Measurements from ENCODE around the gene FGD4. TPM values are rescaled to one million over a fixed set of nuclear protein-coding genes. Genes with fewer than 3 reads are reported as not detected.

FGD4 gene
- total and polyA plus RNA-seq, 2 of the 4 experiments (the other 2 are of a cell fraction): 2.1 to 8.8 TPM

DNA sequence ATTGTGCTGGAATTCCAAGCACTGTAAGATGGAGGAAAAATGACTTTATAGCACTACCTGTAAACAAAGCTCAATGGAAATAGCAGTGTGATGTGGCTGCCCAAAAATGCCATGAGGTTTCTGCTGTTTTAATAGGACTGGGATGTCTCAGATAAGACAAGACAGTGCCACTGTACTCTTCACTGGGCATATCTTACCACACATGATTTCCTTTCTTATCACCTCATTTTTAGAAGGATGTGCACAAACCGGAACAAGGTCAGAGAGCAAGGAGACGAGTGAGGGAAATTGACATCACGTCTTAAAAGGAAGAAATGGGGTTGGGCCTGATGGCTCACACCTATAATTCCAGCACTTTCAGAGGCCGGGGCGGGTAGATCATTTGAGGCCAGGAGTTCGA, 38.4 kb upstream of the FGD4 start:
- Histone ChIP-seq H3K36me3 (ENCODE audit: control insufficient read depth, insufficient read depth, low read length) (peaks cover 3% of the 10 kb centered on the region), H3K27me3 (ENCODE audit: control insufficient read depth, insufficient read depth, low read length) (no peaks in the 10 kb centered on the region), H4K91ac (ENCODE audit: insufficient read depth, low read depth, low read length) (no peak overlapping the region), H3K9me3 (ENCODE audit: control insufficient read depth, insufficient read depth, low read length) (no peaks in the 10 kb centered on the region), H3K4me2 (ENCODE audit: low read depth, low read length) (no peak overlapping the region), H2AK5ac (ENCODE audit: low read depth, low read length) (no peak overlapping the region), H3K4me1 (ENCODE audit: control insufficient read depth, insufficient read depth, low read length) (no peaks in the 10 kb centered on the region), H2AK9ac (replicated peaks; ENCODE audit: low read depth, low read length, poor library complexity) (no peak overlapping the region), H4K20me1 (ENCODE audit: insufficient read depth, low read length) (no peaks in the 10 kb centered on the region), H3K18ac (ENCODE audit: low read depth, low read length) (no peak overlapping the region), H3K56ac (ENCODE audit: extremely low read depth, insufficient read depth, low read length) (no peak overlapping the region), H2BK15ac (ENCODE audit: low read depth, low read length) (no peak overlapping the region), H2BK120ac (ENCODE audit: low read depth, low read length) (no peak overlapping the region), H3K4ac (ENCODE audit: low read depth, low read length) (no peak overlapping the region), H4K8ac (ENCODE audit: low read depth in 2 of 2, low read length in 2 of 2) (no peak overlapping the region), H3K14ac (replicated peaks; ENCODE audit: low read depth, low read length) (no peak overlapping the region), H2AFZ (replicated peaks; ENCODE audit: low read length, poor library complexity) (no peak overlapping the region), H3K27ac (ENCODE audit: insufficient read depth, low read length) (no peak overlapping the region), H2BK20ac (ENCODE audit: low read depth, low read length) (no peak overlapping the region), H3K23ac (ENCODE audit: low read depth, low read length) (no peak overlapping the region), H3K4me3 (ENCODE audit: insufficient read depth, low read depth, low read length) (no peak overlapping the region), H3K9me1 (ENCODE audit: insufficient read depth, low read length) (peaks cover 2% of the 10 kb centered on the region), H4K5ac (ENCODE audit: low read depth, low read length) (no peak overlapping the region), H2BK5ac (ENCODE audit: low read depth, low read length, poor library complexity, severe bottlenecking) (no peak overlapping the region), H3K9ac (ENCODE audit: low read depth, low read length) (no peak overlapping the region), H3K79me1 (ENCODE audit: low read depth in 1 of 2, low read length in 2 of 2) (no peaks in the 10 kb centered on the region)
- no peak for ATAC-seq (ENCODE audit: low read depth)
- intact Hi-C loops (cut with micrococcal nuclease) (loop anchor here (10.0 kb wide), 1 partner anchor 364 kb away; no protein-coding TSS in a partner anchor), dilution Hi-C loops (cut with HindIII; ENCODE audit: low sequenced_read_pairs, unreplicated experiment) (no loop called here), in situ Hi-C loops (cut with MboI; ENCODE audit: low sequenced_read_pairs) (loop anchor here (25.0 kb wide), 1 partner anchor 1651 kb away; the partner anchor contains the start of gene ALG10)
- POLR2A ChIA-PET (ENCODE audit: unreplicated experiment): no interaction called here
- CTCF ChIA-PET: interaction anchor here (0.6 kb wide), 1 partner anchor 105 kb away, joined by 3 read pairs; no protein-coding TSS in a partner anchor
- TF ChIP-seq RAD21 (IDR thresholded peaks at IDR 0.05; ENCODE audit: low read length) (no peak), NFE2L2 (IDR thresholded peaks at IDR 0.05; ENCODE audit: low read depth, low read length) (no peak), MAZ (IDR thresholded peaks at IDR 0.05; ENCODE audit: borderline replicate concordance, low read depth, low read length) (no peak), RCOR1 (IDR thresholded peaks at IDR 0.05; ENCODE audit: insufficient replicate concordance, low read length) (no peak), MAFK (IDR thresholded peaks at IDR 0.05; ENCODE audit: low read depth, low read length) (no peak), MXI1 (IDR thresholded peaks at IDR 0.05; ENCODE audit: borderline replicate concordance, low read depth, low read length) (no peak), FOS (IDR thresholded peaks at IDR 0.05; ENCODE audit: low read depth, low read length) (no peak), CHD1 (IDR thresholded peaks at IDR 0.05; ENCODE audit: low read depth, low read length) (no peak), POLR2A (IDR thresholded peaks at IDR 0.05; ENCODE audit: low read depth, low read length) (no peak), RFX5 (IDR thresholded peaks at IDR 0.05; ENCODE audit: low read depth, low read length) (no peak), BHLHE40 (IDR thresholded peaks at IDR 0.05; ENCODE audit: low read depth, low read length) (no peak), SMC3 (IDR thresholded peaks at IDR 0.05; ENCODE audit: low read depth, low read length) (no peak), CEBPB (IDR thresholded peaks at IDR 0.05; ENCODE audit: low read depth, low read length) (no peak)
- TF ChIP-seq, protein P1, sequence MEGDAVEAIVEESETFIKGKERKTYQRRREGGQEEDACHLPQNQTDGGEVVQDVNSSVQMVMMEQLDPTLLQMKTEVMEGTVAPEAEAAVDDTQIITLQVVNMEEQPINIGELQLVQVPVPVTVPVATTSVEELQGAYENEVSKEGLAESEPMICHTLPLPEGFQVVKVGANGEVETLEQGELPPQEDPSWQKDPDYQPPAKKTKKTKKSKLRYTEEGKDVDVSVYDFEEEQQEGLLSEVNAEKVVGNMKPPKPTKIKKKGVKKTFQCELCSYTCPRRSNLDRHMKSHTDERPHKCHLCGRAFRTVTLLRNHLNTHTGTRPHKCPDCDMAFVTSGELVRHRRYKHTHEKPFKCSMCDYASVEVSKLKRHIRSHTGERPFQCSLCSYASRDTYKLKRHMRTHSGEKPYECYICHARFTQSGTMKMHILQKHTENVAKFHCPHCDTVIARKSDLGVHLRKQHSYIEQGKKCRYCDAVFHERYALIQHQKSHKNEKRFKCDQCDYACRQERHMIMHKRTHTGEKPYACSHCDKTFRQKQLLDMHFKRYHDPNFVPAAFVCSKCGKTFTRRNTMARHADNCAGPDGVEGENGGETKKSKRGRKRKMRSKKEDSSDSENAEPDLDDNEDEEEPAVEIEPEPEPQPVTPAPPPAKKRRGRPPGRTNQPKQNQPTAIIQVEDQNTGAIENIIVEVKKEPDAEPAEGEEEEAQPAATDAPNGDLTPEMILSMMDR (conservative IDR thresholded peaks at IDR 0.05; ENCODE audit: low read depth, low read length): no peak
- TF ChIP-seq, protein P2, sequence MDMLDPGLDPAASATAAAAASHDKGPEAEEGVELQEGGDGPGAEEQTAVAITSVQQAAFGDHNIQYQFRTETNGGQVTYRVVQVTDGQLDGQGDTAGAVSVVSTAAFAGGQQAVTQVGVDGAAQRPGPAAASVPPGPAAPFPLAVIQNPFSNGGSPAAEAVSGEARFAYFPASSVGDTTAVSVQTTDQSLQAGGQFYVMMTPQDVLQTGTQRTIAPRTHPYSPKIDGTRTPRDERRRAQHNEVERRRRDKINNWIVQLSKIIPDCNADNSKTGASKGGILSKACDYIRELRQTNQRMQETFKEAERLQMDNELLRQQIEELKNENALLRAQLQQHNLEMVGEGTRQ (IDR thresholded peaks at IDR 0.05; ENCODE audit: low read depth, low read length): no peak
- TF ChIP-seq, protein P3, sequence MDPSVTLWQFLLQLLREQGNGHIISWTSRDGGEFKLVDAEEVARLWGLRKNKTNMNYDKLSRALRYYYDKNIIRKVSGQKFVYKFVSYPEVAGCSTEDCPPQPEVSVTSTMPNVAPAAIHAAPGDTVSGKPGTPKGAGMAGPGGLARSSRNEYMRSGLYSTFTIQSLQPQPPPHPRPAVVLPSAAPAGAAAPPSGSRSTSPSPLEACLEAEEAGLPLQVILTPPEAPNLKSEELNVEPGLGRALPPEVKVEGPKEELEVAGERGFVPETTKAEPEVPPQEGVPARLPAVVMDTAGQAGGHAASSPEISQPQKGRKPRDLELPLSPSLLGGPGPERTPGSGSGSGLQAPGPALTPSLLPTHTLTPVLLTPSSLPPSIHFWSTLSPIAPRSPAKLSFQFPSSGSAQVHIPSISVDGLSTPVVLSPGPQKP (IDR thresholded peaks at IDR 0.05; ENCODE audit: borderline replicate concordance, low read depth, low read length): no peak
- BruUV-seq (replicated peaks): no TSS peak
- no peak for DNase-seq
- no CpG with 5 or more reads among the region's 6 CpGs for WGBS, 2 experiments (ENCODE audit: extremely low coverage in 2 of 2, insufficient read length in 1 of 2)

Data from IMR-90 (cell line).